Bronchus fibroblast of lung (primary cell): ENCODE measurements around the gene CDCP1. TPM values are rescaled to one million over a fixed set of nuclear protein-coding genes. Genes with fewer than 3 reads are reported as not detected.

Source experiments
- total RNA-seq: library from RNA; depleted of rRNA; stranded (reverse); fragments of >200 nt; gene quantifications from 2 replicates; pipeline ENCODE4 v1.2.3, GENCODE V29; 2015

CDCP1 gene, protein sequence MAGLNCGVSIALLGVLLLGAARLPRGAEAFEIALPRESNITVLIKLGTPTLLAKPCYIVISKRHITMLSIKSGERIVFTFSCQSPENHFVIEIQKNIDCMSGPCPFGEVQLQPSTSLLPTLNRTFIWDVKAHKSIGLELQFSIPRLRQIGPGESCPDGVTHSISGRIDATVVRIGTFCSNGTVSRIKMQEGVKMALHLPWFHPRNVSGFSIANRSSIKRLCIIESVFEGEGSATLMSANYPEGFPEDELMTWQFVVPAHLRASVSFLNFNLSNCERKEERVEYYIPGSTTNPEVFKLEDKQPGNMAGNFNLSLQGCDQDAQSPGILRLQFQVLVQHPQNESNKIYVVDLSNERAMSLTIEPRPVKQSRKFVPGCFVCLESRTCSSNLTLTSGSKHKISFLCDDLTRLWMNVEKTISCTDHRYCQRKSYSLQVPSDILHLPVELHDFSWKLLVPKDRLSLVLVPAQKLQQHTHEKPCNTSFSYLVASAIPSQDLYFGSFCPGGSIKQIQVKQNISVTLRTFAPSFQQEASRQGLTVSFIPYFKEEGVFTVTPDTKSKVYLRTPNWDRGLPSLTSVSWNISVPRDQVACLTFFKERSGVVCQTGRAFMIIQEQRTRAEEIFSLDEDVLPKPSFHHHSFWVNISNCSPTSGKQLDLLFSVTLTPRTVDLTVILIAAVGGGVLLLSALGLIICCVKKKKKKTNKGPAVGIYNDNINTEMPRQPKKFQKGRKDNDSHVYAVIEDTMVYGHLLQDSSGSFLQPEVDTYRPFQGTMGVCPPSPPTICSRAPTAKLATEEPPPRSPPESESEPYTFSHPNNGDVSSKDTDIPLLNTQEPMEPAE
- 22.1 and 23.2 TPM in 2 replicates for total RNA-seq

DNA sequence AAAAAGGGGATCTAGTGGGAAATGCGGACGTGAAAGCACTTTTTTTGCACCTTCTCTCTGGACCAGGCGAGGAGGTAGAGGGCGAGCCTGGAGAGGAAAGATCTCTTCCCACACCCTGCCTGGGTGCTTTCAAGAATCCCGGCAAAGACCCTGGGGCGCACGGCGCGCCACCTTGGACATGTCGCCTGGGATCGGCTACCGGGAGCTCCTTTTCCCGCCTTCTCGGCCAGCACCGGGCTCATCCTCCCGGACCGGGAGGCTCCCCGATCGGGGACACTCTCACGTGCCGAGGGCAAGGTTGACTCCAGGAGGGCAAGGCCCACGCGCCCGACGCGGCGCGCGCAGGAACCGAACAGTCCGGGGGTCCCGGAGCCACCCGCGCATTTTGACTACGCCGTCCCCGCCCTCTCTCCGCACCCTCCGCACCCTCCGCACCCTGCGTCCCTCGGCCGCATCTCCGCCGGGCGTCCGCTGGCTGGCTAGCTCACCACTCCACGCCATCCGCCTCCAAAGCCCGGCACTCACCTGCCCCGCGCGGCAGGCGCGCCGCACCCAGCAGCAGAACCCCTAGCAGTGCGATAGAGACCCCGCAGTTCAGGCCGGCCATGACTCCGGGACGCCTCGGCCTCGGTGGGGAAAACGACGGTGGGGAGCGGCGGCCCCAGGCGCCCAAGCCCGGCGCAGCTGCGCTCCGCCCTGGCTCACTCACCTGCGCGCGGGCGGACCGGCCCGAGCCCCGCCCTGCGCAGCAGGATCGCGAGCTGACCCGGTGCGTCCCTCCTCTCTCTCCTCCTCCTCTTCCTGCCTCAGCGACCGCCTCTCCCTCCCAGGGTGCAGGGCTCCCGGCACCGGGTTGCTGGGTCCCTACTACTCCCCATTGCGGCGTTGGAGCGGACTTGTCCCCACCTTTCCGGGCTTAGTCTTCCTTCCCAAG lies at the start of gene CDCP1:
Gene CDCP1, minus strand, starts transcription at position 698 of the 934 bp plus-strand sequence. Its CDS starts 91 bp downstream, at position 607.

Other genes with a start within 250 kb of the CDCP1 start
- gene ZDHHC3, start 170.2 kb downstream of the CDCP1 start, total RNA-seq, result 48.6 and 53.2 TPM in 2 replicates
- gene EXOSC7, start 170.1 kb downstream of the CDCP1 start, total RNA-seq, result 60.9 and 64.1 TPM in 2 replicates
- gene CLEC3B, start 120.1 kb downstream of the CDCP1 start, total RNA-seq, result 19.9 and 23.4 TPM in 2 replicates
- gene TMEM158, start 79.9 kb upstream of the CDCP1 start, total RNA-seq, result 40.4 and 48.8 TPM in 2 replicates
- gene LARS2, start 242.2 kb upstream of the CDCP1 start, total RNA-seq, result 16.5 and 17.7 TPM in 2 replicates